ENCODE data around the gene SPG21. TPM values are rescaled to one million over a fixed set of nuclear protein-coding genes. Genes with fewer than 3 reads are reported as not detected.

Gene SPG21
- total RNA-seq, 4 donors from 2014 or later, result 57.0 to 84.3 (median 73.5) TPM

GRCh38 chr15:64931381-64931780 is 58.3 kb downstream of the SPG21 start:
- TF ChIP-seq POLR2A (IDR thresholded peaks at IDR 0.05) (no peak), EP300 (IDR thresholded peaks at IDR 0.05) (no peak), POLR2AphosphoS5 (IDR thresholded peaks at IDR 0.05) (no peak), CTCF (IDR thresholded peaks at IDR 0.05) (no peak)
- DNase-seq (ENCODE audit: low spot score in 2 of 2), result peak in 1 of 2 donors; percentile 56
- H3K9me3 ChIP-seq, result no peaks in the 10 kb centered on the region
- H3K4me1 ChIP-seq, result no peaks in the 10 kb centered on the region
- H3K36me3 ChIP-seq, result peaks cover 8% of the 10 kb centered on the region
- 89% methylated on average over 8 of the region's 8 CpGs for WGBS
- H3K4me3 ChIP-seq, result no peak overlapping the region
- H3K27me3 ChIP-seq, result no peaks in the 10 kb centered on the region
- no peak overlapping the region for H3K27ac ChIP-seq

- DNase-seq (ENCODE audit: low spot score in 2 of 2), result peak in 1 of 2 donors; percentile 64
- 72% methylated on average over 11 of the region's 11 CpGs for WGBS
- Histone ChIP-seq H3K27me3 (no peaks in the 10 kb centered on the region), H3K4me3 (no peak overlapping the region), H3K36me3 (peaks cover 8% of the 10 kb centered on the region), H3K27ac (no peak overlapping the region), H3K9me3 (no peaks in the 10 kb centered on the region), H3K4me1 (no peaks in the 10 kb centered on the region)
- TF ChIP-seq CTCF (IDR thresholded peaks at IDR 0.05) (no peak), POLR2AphosphoS5 (IDR thresholded peaks at IDR 0.05) (no peak), POLR2A (IDR thresholded peaks at IDR 0.05) (no peak), EP300 (IDR thresholded peaks at IDR 0.05) (no peak)
Measured at GRCh38 chr15:64930778-64931371, 58.8 kb downstream of the SPG21 start.

- DNase-seq (ENCODE audit: low spot score in 2 of 2), result peak in 1 of 2 donors; percentile 16
- Histone ChIP-seq H3K4me3 (no peak overlapping the region), H3K9me3 (no peaks in the 10 kb centered on the region), H3K4me1 (no peaks in the 10 kb centered on the region), H3K36me3 (peaks cover 8% of the 10 kb centered on the region), H3K27me3 (no peaks in the 10 kb centered on the region), H3K27ac (no peak overlapping the region)
- TF ChIP-seq EP300 (IDR thresholded peaks at IDR 0.05) (no peak), CTCF (IDR thresholded peaks at IDR 0.05) (no peak), POLR2AphosphoS5 (IDR thresholded peaks at IDR 0.05) (no peak), POLR2A (IDR thresholded peaks at IDR 0.05) (no peak)
- WGBS, result 92% methylated on average over 10 of the region's 10 CpGs
Measured at GRCh38 chr15:64930019-64930652, 59.6 kb downstream of the SPG21 start.

- 71% methylated on average over 10 of the region's 10 CpGs for WGBS
- Histone ChIP-seq H3K36me3 (peaks cover 5% of the 10 kb centered on the region), H3K4me1 (no peaks in the 10 kb centered on the region), H3K9me3 (no peaks in the 10 kb centered on the region), H3K27me3 (no peaks in the 10 kb centered on the region), H3K27ac (no peak overlapping the region), H3K4me3 (no peak overlapping the region)
- DNase-seq (ENCODE audit: low spot score in 2 of 2), result peak in 1 of 2 donors; percentile 65
- TF ChIP-seq POLR2AphosphoS5 (IDR thresholded peaks at IDR 0.05), result no peak
- no peak for TF ChIP-seq CTCF (IDR thresholded peaks at IDR 0.05)
- no peak for TF ChIP-seq EP300 (IDR thresholded peaks at IDR 0.05)
- no peak for TF ChIP-seq POLR2A (IDR thresholded peaks at IDR 0.05)
Measured at GRCh38 chr15:64928626-64929220, 61.0 kb downstream of the SPG21 start.

- peak in 1 of 2 donors; percentile 50 for DNase-seq (ENCODE audit: low spot score in 2 of 2)
- no peaks in the 10 kb centered on the region for H3K9me3 ChIP-seq
- no peak for TF ChIP-seq CTCF (IDR thresholded peaks at IDR 0.05)
- TF ChIP-seq POLR2AphosphoS5 (IDR thresholded peaks at IDR 0.05), result no peak
- TF ChIP-seq EP300 (IDR thresholded peaks at IDR 0.05), result no peak
- no peak for TF ChIP-seq POLR2A (IDR thresholded peaks at IDR 0.05)
- no peak overlapping the region for H3K4me3 ChIP-seq
- H3K27ac ChIP-seq, result no peak overlapping the region
- 95% methylated on average over 4 of the region's 8 CpGs for WGBS
- H3K36me3 ChIP-seq, result peaks cover 5% of the 10 kb centered on the region
- no peaks in the 10 kb centered on the region for H3K27me3 ChIP-seq
- H3K4me1 ChIP-seq, result no peaks in the 10 kb centered on the region
Measured at GRCh38 chr15:64926661-64927060, 63.1 kb downstream of the SPG21 start.

All from suprapubic skin (tissue), 4 donors.